GM10266 (cell line): ENCODE measurements around the gene PAPSS2.

Source experiments
- DNase-seq: peaks from one replicate; pipeline ENCODE4 v3.0.0; 2012; ENCODE audit errors: extremely low spot score
- CTCF ChIP-seq: IDR thresholded peaks from 2 replicates; pipeline ENCODE4 v1.5.1; 2012; ENCODE audit warnings: mild to moderate bottlenecking, low read depth; ENCODE audit not compliant: control insufficient read depth, insufficient read depth; ENCODE audit errors: missing control alignments

PAPSS2 gene

DNA sequence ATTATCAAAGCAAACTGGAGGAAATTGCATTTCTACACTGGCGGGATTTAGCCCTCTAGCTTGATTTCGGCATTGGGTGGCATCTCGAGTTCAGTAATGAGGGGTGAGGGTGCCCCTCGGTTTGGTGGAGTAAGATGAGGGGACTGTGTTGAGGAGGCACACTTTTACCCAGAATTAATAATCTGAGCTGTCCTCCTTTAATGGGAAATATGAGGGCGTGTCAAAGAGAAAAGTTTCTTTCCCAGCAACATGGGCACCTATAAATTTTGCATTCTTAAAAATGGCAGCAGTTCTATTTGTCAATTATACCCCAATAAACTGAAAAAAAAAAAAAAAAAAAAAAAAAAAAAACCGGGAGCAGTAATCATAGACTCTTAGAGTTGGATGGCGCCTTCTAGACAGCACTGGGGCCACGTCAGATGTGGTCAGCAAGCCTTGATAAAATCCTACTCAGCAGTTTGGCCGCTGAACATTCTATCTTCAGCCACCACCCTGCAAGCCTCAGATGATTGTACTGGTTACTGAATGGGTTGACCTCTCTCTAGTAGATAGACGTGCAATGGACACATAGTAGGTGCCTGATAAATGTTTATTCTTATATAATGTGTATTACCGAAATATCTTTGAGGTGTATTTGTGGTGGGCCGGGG, 931 bp downstream of the PAPSS2 start:
- no peak for DNase-seq
- TF ChIP-seq CTCF = no peak

DNA sequence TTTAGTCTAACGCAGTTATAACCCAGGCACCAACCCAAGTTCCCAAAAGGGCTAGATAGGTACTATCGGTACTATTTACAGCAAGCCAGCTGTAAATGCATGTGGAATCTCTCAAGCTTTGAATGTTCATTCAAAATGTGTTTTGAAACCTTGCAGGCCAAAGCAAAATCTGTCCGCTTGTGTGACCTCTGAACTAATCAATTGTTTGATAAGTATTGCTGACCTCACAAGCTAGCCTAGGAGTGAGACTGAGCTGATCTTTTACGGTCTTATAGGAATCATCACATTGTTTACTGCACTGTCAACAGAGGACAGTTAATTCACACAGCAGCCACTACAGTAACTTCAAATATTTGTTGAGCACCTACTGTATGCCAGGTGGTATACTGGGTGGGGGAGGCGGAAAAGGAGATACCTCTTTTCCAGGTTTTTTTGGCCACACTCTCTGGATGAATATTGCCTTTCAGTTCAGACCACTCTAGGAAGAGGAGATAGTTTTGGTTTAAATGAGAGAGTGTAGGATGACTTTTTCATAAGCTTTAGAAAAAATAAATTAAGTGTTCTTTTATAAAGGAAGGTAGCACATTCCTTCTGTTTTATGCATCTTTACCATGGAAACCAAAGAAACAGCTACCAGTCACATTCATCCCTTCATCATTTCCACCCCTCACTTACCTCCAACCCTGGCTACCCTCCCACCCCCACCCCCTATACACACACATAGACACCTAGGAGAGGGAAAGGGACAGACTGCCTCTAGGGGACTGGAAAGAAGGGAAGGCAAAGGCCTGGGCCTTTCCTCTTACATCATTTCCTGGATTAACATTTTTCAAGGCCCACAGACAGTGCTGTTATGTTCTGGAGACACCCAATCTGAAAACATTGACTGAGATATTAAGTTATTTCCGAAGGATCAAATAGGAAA, 2.4 kb downstream of the PAPSS2 start:
- TF ChIP-seq CTCF = no peak
- DNase-seq = no peak

DNA sequence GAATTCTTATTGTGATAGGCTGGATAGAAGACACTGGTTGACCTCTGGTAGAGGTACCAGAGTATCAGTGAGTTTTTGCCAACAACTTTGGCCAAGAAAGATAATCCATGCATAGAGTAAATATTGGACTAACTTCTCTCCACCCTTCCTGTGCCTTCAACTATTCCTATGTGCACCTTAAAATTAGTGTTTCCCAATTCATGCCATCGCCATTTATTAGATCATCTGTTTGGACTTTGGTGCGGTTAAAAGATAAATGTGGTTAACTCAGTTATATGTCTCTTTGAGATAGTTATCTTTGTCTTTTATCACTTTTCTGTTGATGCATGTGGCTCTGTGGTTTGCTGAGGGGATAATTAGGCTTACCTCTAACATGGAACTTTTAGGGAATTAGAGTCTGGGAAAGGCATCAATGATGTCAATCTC, 4.6 kb downstream of the PAPSS2 start:
- TF ChIP-seq CTCF = no peak
- no peak for DNase-seq

DNA sequence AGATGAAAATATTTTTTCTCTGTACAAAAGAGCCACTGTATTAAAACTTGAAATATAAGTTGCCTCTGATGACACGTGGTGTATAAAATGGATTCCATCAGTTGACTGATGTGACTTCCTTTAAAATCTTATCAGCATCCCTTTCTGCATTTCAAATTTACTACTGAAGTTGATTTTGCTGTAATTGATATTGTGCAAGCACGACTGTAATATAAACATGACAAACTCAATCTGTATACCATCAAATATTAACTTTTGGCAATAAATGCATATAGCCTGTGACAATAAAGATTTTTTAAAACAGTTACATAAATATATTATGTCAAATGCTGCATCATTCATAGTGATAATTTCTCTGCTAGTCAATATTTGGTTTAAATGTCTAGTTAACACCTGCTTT, 7.8 kb downstream of the PAPSS2 start:
- DNase-seq = no peak

GRCh38 chr10:87668324-87669074, 8.8 kb downstream of the PAPSS2 start:
- DNase-seq = no peak
- no peak for TF ChIP-seq CTCF

More for the DNA sequence above, 7.8 kb downstream of the PAPSS2 start:
- TF ChIP-seq CTCF = no peak

GRCh38 chr10:87669752-87670151, 10.1 kb downstream of the PAPSS2 start:
- no peak for TF ChIP-seq CTCF
- no peak for DNase-seq
